Astrocyte of the cerebellum (primary cell): ENCODE data around the gene LSM12.

ENCODE experiments used
- DNase-seq: peaks from one replicate; pipeline ENCODE4 v3.0.0-alpha.2; 2011; ENCODE audit warnings: low read depth
- H3K4me3 ChIP-seq: 2 replicates; pipeline ENCODE4 v1.5.1; 2011; ENCODE audit warnings: mild to moderate bottlenecking, low read depth, low read length, moderate library complexity
- CTCF ChIP-seq: IDR thresholded peaks from 2 replicates; pipeline ENCODE4 v1.5.1; 2012; ENCODE audit warnings: low read length, low read depth, moderate library complexity, mild to moderate bottlenecking; ENCODE audit errors: missing control alignments
- in situ Hi-C: cut with HindIII; loops from 2 replicates; pipeline ENCODE4 v1.10.0; 2017; ENCODE audit warnings: low sequenced_read_pairs

The LSM12 gene

GRCh38 chr17:44014133-44014436, 52.4 kb downstream of the LSM12 start:
- H3K4me3 ChIP-seq, result peak overlapping the region; percentile 98
- no peak for TF ChIP-seq CTCF
- no peak for DNase-seq
- in situ Hi-C loops, result loop anchor here (5.0 kb wide), 1 partner anchor 87 kb away; no protein-coding TSS in a partner anchor

GRCh38 chr17:44012874-44013273, 53.6 kb downstream of the LSM12 start:
- in situ Hi-C loops, result loop anchor here (5.0 kb wide), 1 partner anchor 86 kb away; no protein-coding TSS in a partner anchor
- no peak for TF ChIP-seq CTCF
- DNase-seq, result no peak
- no peak overlapping the region for H3K4me3 ChIP-seq

GRCh38 chr17:44012391-44012790, 54.1 kb downstream of the LSM12 start:
- no peak for TF ChIP-seq CTCF
- in situ Hi-C loops, result loop anchor here (5.0 kb wide), 1 partner anchor 85 kb away; no protein-coding TSS in a partner anchor

GRCh38 chr17:44011876-44012275, 54.6 kb downstream of the LSM12 start:
- DNase-seq, result no peak
- in situ Hi-C loops, result loop anchor here (5.0 kb wide), 1 partner anchor 85 kb away; no protein-coding TSS in a partner anchor
- no peak for TF ChIP-seq CTCF
- no peak overlapping the region for H3K4me3 ChIP-seq

More at GRCh38 chr17:44012391-44012790, 54.1 kb downstream of the LSM12 start:
- DNase-seq, result no peak
- H3K4me3 ChIP-seq, result no peak overlapping the region

GRCh38 chr17:44010966-44011647, 55.4 kb downstream of the LSM12 start:
- in situ Hi-C loops, result loop anchor here (5.0 kb wide), 1 partner anchor 84 kb away; no protein-coding TSS in a partner anchor
- DNase-seq, result peak; percentile 81
- no peak overlapping the region for H3K4me3 ChIP-seq
- TF ChIP-seq CTCF, result no peak

- in situ Hi-C loops, result no loop called here
- no peak for DNase-seq
- no peak for TF ChIP-seq CTCF
- H3K4me3 ChIP-seq, result peak overlapping the region; percentile 68
These were observed 58.1 kb downstream of the LSM12 start for GRCh38 chr17:44008205-44008909.
